ENCODE measurements around the gene ATRIP.

The ATRIP gene

DNA sequence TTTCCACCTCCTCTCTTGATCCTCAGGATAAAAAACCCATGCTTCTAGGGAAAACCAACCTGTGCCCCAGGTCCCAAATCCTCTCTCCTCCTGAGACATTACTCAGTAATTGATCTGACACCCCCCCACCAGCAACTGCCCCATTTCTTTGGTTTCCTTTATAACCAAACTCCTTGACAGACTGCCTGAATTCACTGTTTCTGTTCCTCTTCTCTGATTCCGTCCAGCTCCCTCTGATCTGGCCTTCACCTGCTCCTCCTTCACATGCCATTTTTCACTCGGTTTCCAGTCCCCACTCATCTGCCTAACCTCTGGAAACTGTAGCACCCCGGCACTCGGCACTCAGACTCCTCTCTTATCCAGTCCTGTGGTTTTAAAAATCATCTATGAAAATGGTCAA lies 8.7 kb upstream of the ATRIP start:
- no peak for DNase-seq
- Histone ChIP-seq H3K4me3 (ENCODE audit: low read depth, low read length) (no peak overlapping the region), H3K36me3 (no peaks in the 10 kb centered on the region), H3K27me3 (no peaks in the 10 kb centered on the region), H3K4me1 (no peaks in the 10 kb centered on the region), H3K9me3 (no peaks in the 10 kb centered on the region)
- TF ChIP-seq, protein P1, sequence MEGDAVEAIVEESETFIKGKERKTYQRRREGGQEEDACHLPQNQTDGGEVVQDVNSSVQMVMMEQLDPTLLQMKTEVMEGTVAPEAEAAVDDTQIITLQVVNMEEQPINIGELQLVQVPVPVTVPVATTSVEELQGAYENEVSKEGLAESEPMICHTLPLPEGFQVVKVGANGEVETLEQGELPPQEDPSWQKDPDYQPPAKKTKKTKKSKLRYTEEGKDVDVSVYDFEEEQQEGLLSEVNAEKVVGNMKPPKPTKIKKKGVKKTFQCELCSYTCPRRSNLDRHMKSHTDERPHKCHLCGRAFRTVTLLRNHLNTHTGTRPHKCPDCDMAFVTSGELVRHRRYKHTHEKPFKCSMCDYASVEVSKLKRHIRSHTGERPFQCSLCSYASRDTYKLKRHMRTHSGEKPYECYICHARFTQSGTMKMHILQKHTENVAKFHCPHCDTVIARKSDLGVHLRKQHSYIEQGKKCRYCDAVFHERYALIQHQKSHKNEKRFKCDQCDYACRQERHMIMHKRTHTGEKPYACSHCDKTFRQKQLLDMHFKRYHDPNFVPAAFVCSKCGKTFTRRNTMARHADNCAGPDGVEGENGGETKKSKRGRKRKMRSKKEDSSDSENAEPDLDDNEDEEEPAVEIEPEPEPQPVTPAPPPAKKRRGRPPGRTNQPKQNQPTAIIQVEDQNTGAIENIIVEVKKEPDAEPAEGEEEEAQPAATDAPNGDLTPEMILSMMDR (IDR thresholded peaks at IDR 0.05; ENCODE audit: low read depth, low read length) = no peak

DNA sequence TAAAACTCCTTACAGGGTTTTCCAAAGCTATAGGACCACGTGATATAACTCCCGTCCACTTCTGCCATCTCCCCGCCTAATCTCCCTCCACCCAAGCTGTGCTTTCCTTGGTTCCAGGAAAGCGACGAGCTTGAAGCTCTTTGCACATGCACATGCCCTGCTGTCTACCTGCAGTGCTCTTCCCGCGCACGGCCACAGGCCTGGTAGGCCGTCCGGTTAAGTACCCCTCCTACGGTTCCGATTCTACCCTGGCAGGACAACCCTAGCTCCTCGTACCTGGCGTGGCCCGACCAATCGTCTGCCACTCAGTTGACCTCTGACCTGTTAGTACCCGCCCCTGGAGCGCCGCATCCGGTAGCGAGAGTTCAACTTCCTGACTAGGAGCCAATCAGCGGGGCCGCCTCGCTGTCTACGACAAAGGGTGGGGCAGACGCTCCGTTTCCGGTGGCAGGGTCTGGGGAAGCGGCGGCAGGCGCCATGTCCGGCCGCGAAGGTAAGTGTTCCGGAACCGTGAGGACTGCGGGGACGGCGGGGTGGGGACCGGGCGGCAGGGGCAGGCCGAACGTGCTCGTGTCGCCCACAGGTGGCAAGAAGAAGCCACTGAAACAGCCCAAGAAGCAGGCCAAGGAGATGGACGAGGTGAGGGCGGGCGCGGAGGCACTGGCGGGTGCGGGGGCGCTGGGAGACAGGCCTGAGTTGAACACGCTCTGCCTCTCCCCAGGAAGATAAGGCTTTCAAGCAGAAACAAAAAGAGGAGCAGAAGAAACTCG lies 6.5 kb upstream of the ATRIP start, which contains the start of the genes CCDC51 and TMA7:
Gene CCDC51, minus strand, starts transcription at position 300 of the 770 bp plus-strand sequence. CDS start 4,991 bp downstream, outside the sequence.
Gene TMA7, plus strand, starts transcription at position 438 of the 770 bp plus-strand sequence. Its CDS starts 40 bp downstream, at position 478.
- DNase-seq = peak; percentile 94
- TF ChIP-seq, protein P1 (IDR thresholded peaks at IDR 0.05; ENCODE audit: low read depth, low read length) = no peak
- H3K4me1 ChIP-seq = no peaks in the 10 kb centered on the region
- no peaks in the 10 kb centered on the region; the same call in 1 of the 2 replicates for H3K36me3 ChIP-seq
- no peaks in the 10 kb centered on the region for H3K27me3 ChIP-seq
- peak within 1 kb of the TSS; percentile 84 for H3K4me3 ChIP-seq (ENCODE audit: low read depth, low read length)
- no peaks in the 10 kb centered on the region for H3K9me3 ChIP-seq

DNA sequence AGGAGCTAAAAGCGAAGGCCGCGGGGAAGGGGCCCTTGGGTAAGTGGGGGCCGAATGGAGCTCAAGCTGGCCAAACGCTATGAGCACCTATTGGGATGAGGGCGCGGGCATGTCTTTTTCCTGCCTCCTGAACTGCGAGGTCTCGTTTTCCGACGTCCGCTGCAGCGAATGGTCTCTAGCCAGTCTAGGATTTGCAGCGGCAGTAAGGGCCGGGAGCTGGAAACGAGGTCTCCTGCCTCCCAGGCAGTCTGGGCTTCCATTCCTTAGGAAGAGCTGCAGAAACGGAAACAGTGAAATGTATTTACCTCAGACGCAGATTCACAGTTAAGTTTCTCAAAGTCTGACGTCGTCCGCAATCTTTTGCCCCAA lies 6.0 kb upstream of the ATRIP start:
- H3K36me3 ChIP-seq = no peaks in the 10 kb centered on the region; the same call in 1 of the 2 replicates
- no peak for DNase-seq
- H3K4me3 ChIP-seq (ENCODE audit: low read depth, low read length) = peak overlapping the region; percentile 84
- H3K9me3 ChIP-seq = no peaks in the 10 kb centered on the region
- H3K4me1 ChIP-seq = no peaks in the 10 kb centered on the region
- no peaks in the 10 kb centered on the region for H3K27me3 ChIP-seq
- TF ChIP-seq, protein P1 (IDR thresholded peaks at IDR 0.05; ENCODE audit: low read depth, low read length) = no peak

DNA sequence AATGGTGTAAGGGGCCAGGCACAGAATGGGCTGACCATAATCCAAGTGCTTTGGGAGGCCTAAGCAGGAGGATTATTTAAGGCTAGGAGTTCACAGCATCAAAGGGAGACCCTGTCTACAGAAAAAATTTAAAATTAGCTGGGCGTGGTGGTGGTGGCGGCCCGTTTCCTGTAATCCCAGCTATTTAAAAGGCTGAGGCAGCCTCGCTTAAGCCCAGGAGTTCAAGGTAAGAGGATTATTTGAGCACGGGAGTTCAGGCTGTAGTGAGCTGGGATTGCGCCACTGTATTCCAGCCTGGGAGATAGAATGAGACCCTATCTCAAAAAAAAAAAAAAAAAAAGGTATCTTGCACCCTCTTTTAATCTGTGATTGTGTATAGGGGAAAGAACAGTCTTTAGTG lies 4.6 kb upstream of the ATRIP start:
- Histone ChIP-seq H3K27me3 (no peaks in the 10 kb centered on the region), H3K9me3 (no peaks in the 10 kb centered on the region), H3K36me3 (no peaks in the 10 kb centered on the region; the same call in 1 of the 2 replicates), H3K4me1 (no peaks in the 10 kb centered on the region), H3K4me3 (ENCODE audit: low read depth, low read length) (no peak overlapping the region)
- TF ChIP-seq, protein P1 (IDR thresholded peaks at IDR 0.05; ENCODE audit: low read depth, low read length) = no peak
- no peak for DNase-seq

DNA sequence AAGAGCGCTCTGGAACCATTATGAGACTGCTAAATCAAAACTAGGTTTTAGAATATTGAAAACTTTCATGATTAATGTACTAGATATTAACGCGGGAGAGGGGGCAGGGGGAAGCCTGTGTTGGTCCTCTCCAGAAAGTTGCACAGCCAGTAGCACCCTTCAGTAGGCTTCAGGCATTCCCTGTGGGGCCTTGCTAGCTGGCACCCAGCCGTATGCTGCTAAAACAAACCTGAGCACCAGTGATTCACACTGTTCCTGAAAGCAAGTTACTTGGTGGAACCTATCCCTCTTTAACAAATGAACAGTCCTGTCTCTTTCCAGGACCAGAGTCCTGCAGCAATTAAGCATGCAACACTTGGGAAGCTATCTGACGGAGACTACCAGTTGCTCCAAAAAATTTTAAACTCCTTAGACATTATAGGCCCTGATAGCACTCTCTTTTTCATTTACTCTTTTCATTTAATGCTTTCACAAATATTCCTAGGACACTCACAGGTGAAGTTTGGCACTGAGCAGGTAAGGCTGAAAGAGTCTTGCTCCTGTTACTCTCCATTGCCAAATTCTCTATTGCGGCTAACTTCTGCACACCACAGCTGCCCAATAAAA lies 1.2 kb upstream of the ATRIP start:
- no peak for DNase-seq
- Histone ChIP-seq H3K9me3 (no peaks in the 10 kb centered on the region), H3K27me3 (no peaks in the 10 kb centered on the region), H3K36me3 (no peaks in the 10 kb centered on the region; the same call in 1 of the 2 replicates), H3K4me3 (ENCODE audit: low read depth, low read length) (peak overlapping the region; percentile 73), H3K4me1 (no peaks in the 10 kb centered on the region)
- TF ChIP-seq, protein P1 (IDR thresholded peaks at IDR 0.05; ENCODE audit: low read depth, low read length) = no peak

DNA sequence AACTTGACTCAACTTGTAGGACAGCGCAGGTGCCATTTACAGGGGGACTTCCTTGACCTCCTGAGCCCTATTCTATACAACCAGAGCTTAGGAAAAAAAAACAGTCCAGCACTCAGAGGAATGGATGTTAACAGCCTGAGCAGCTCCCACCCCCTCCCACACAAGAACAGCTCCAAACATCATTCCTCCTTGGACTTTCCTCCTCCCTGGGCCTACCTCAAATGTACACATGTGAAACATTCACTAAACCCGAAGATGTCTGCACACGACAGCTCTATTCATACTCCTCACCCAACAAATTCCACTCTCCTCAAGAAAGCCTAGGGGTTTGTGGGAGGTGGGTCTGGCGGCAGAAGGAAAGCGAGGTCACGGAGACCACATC lies 503 bp upstream of the ATRIP start:
- Histone ChIP-seq H3K4me3 (ENCODE audit: low read depth, low read length) (peak overlapping the region; percentile 73), H3K4me1 (no peaks in the 10 kb centered on the region), H3K27me3 (no peaks in the 10 kb centered on the region), H3K36me3 (no peaks in the 10 kb centered on the region; the same call in 1 of the 2 replicates), H3K9me3 (no peaks in the 10 kb centered on the region)
- TF ChIP-seq, protein P1 (IDR thresholded peaks at IDR 0.05; ENCODE audit: low read depth, low read length) = no peak
- no peak for DNase-seq

Measured in BE2C (cell line).